CD14-positive monocyte (primary cell): ENCODE data around the gene TGFB2. TPM values are rescaled to one million over a fixed set of nuclear protein-coding genes. Genes with fewer than 3 reads are reported as not detected.

Source experiments
- DNase-seq, 3 donors: peaks; one replicate each; pipeline ENCODE4 v3.0.0-alpha.2; 2011 to 2022
- H2AFZ ChIP-seq: 2 replicates; pipeline ENCODE4 v1.6.0; 2012; ENCODE audit warnings: mild to moderate bottlenecking, low read depth, low read length, inconsistent platforms; ENCODE audit not compliant: insufficient read depth, poor library complexity, severe bottlenecking
- H3K27ac ChIP-seq, 2 donors: 1 replicate in 1 of 2; 2 replicates in 1 of 2; pipeline ENCODE4 v1.5.1; 2012 to 2013; ENCODE audit warnings: low read length in 2 of 2, control low read depth in 1 of 2, inconsistent platforms in 1 of 2, low read depth in 1 of 2, mild to moderate bottlenecking in 1 of 2
- H3K27me3 ChIP-seq, 2 donors: one replicate each; pipeline versions ENCODE4 v1.6.0 to v1.6.1; 2011 to 2013; ENCODE audit warnings: low read length in 2 of 2; ENCODE audit not compliant: control insufficient read depth in 2 of 2, insufficient read depth in 2 of 2
- H3K36me3 ChIP-seq, 2 donors: replicated peaks in 1 of 2; 1 replicate in 1 of 2; 2 replicates in 1 of 2; pipeline versions ENCODE4 v1.5.1 to v1.6.1; 2012 to 2013; ENCODE audit warnings: low read length in 2 of 2, control low read depth in 1 of 2, inconsistent platforms in 1 of 2, mild to moderate bottlenecking in 1 of 2; ENCODE audit not compliant: insufficient read depth in 2 of 2, control insufficient read depth in 1 of 2
- H3K4me1 ChIP-seq, 2 donors: 1 replicate in 1 of 2; 2 replicates in 1 of 2; pipeline versions ENCODE4 v1.5.1 to v1.6.1; 2012 to 2013; ENCODE audit warnings: low read length in 2 of 2, control low read depth in 1 of 2, inconsistent platforms in 1 of 2, mild to moderate bottlenecking in 1 of 2, moderate library complexity in 1 of 2; ENCODE audit not compliant: insufficient read depth in 2 of 2, control insufficient read depth in 1 of 2
- H3K4me2 ChIP-seq: replicated peaks from 2 replicates; pipeline ENCODE3; 2012; ENCODE audit warnings: low read length, moderate library complexity, mild to moderate bottlenecking; ENCODE audit not compliant: poor library complexity, severe bottlenecking; ENCODE audit errors: extremely low read depth
- H3K4me3 ChIP-seq, 3 experiments: fragments of 200-600 bp in 1 of 3; sonication (generic) in 1 of 3; replicated peaks in 1 of 3; 1 replicate in 2 of 3; 2 replicates in 1 of 3; pipeline ENCODE4 v1.5.1; 2011 to 2013; ENCODE audit warnings: low read length in 3 of 3, mild to moderate bottlenecking in 3 of 3, control low read depth in 2 of 3, low read depth in 2 of 3, inconsistent platforms in 1 of 3, moderate library complexity in 1 of 3
- H3K79me2 ChIP-seq: 2 replicates; pipeline ENCODE4 v1.6.0; 2012; ENCODE audit warnings: mild to moderate bottlenecking, control low read depth, inconsistent platforms, low read length, moderate library complexity; ENCODE audit not compliant: insufficient read depth
- H3K9ac ChIP-seq: 2 replicates; pipeline ENCODE4 v1.6.0; 2017; ENCODE audit warnings: low read length, mild to moderate bottlenecking; ENCODE audit not compliant: insufficient read depth, poor library complexity, severe bottlenecking
- H3K9me3 ChIP-seq, 2 donors: replicated peaks in 1 of 2; 1 replicate in 1 of 2; 2 replicates in 1 of 2; pipeline versions ENCODE4 v1.5.1 to v1.6.1; 2012 to 2013; ENCODE audit warnings: low read length in 2 of 2, control low read depth in 1 of 2; ENCODE audit not compliant: control insufficient read depth in 1 of 2, insufficient read depth in 1 of 2
- H4K20me1 ChIP-seq: 2 replicates; pipeline ENCODE4 v1.6.0; 2012; ENCODE audit warnings: mild to moderate bottlenecking, low read length, control low read depth, moderate library complexity; ENCODE audit not compliant: insufficient read depth
- H3K27ac Mint-ChIP-seq, 7 donors: one replicate each; pipeline ENCODE4 v1.8.0; 2020; ENCODE audit warnings: mild to moderate bottlenecking in 7 of 7, mixed read lengths in 7 of 7, moderate library complexity in 6 of 7, inconsistent platforms in 2 of 7
- H3K27me3 Mint-ChIP-seq, 3 donors: one replicate each; pipeline ENCODE4 v1.8.0; 2021 to 2022; ENCODE audit warnings: low read depth in 3 of 3, mild to moderate bottlenecking in 3 of 3, mixed read lengths in 3 of 3, moderate library complexity in 3 of 3, inconsistent platforms in 1 of 3
- H3K36me3 Mint-ChIP-seq, 2 donors: one replicate each; pipeline ENCODE4 v1.8.0; 2020; ENCODE audit warnings: mixed read lengths in 2 of 2, inconsistent platforms in 1 of 2, mild to moderate bottlenecking in 1 of 2
- H3K4me1 Mint-ChIP-seq: one replicate; pipeline ENCODE4 v1.8.0; 2020; ENCODE audit warnings: mild to moderate bottlenecking, mixed read lengths
- H3K4me3 Mint-ChIP-seq, 2 donors: one replicate each; pipeline ENCODE4 v1.8.0; 2020; ENCODE audit warnings: mild to moderate bottlenecking in 2 of 2, mixed read lengths in 2 of 2, moderate library complexity in 1 of 2
- H3K9me3 Mint-ChIP-seq, 7 donors: one replicate each; pipeline ENCODE4 v1.8.0; 2020 to 2022; ENCODE audit warnings: mixed read lengths in 7 of 7, mild to moderate bottlenecking in 6 of 7, moderate library complexity in 6 of 7, inconsistent platforms in 2 of 7
- WGBS: methylation state at CpG from one replicate; pipeline ENCODE4 v1.1.5; 2013; ENCODE audit warnings: missing lambda C conversion rate; ENCODE audit not compliant: insufficient coverage; 5-methylcytosine and 5-hydroxymethylcytosine counted together
- intact Hi-C, 2 donors: fragments of 100-400 bp; cut with micrococcal nuclease; formaldehyde crosslinking; loops; one replicate each; pipeline versions ENCODE4 v1.15.0 to v1.15.1; 2023
- polyA plus RNA-seq, 3 donors: library from polyadenylated mRNA; depleted of rRNA in 1 of 3; unstranded in 2 of 3; stranded (reverse) in 1 of 3; fragments of 300-500 nt in 2 of 3; fragments of >200 nt in 1 of 3; fragmentation: Illumina TruSeq in 2 of 3; gene quantifications; 1 replicate in 2 of 3; 2 replicates in 1 of 3; pipeline ENCODE4 v1.2.3, GENCODE V29; 2012 to 2021
- TF ChIP-seq, protein P1 (sequence below): fragments of 200-600 bp; IDR thresholded peaks from one replicate; pipeline ENCODE4 v1.8.0; 2022; ENCODE audit warnings: antibody characterized with exemption, mild to moderate bottlenecking

TGFB2 gene
- polyA plus RNA-seq, 3 donors, result 0.01 TPM; not detected in 2

DNA sequence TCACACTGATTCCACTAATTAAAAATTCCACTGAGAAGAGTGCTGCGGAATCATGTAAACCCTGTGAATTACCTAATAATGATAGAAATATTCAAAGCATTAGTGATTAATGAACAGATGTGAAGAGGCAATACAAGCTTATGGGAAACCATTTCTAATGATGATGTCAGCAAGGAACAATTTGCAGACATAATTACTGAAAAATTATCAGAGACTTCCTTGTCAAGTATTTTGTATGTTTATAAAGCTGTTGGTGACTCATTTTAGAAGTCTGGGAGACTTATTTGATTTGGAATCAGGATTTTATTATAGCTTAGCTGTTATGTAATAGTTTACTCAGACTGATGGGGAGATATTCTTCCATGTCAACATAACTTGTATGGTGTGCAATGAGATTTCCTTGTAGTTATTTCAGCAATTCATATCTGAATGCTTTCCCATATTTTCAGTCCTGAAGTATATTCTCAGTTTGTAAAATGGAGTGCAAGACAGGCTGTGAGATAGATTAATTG lies 135.5 kb downstream of the TGFB2 start:
- H3K4me3 ChIP-seq, result no peak overlapping the region
- H3K9me3 Mint-ChIP-seq, result peaks cover 0 to 2% (median 0%) of the 10 kb centered on the region in 7 donors
- no peaks in the 10 kb centered on the region for H3K9me3 ChIP-seq
- TF ChIP-seq, protein P1, sequence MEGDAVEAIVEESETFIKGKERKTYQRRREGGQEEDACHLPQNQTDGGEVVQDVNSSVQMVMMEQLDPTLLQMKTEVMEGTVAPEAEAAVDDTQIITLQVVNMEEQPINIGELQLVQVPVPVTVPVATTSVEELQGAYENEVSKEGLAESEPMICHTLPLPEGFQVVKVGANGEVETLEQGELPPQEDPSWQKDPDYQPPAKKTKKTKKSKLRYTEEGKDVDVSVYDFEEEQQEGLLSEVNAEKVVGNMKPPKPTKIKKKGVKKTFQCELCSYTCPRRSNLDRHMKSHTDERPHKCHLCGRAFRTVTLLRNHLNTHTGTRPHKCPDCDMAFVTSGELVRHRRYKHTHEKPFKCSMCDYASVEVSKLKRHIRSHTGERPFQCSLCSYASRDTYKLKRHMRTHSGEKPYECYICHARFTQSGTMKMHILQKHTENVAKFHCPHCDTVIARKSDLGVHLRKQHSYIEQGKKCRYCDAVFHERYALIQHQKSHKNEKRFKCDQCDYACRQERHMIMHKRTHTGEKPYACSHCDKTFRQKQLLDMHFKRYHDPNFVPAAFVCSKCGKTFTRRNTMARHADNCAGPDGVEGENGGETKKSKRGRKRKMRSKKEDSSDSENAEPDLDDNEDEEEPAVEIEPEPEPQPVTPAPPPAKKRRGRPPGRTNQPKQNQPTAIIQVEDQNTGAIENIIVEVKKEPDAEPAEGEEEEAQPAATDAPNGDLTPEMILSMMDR, result no peak
- intact Hi-C loops, result no loop called here
- DNase-seq, result no peak
- no peak overlapping the region for H3K4me2 ChIP-seq
- no peak overlapping the region for H2AFZ ChIP-seq
- no CpG with 5 or more reads among the region's 1 CpG for WGBS
- peaks cover 13% of the 10 kb centered on the region for H3K4me1 Mint-ChIP-seq
- H4K20me1 ChIP-seq, result no peaks in the 10 kb centered on the region
- peaks cover 0 to 2% (median 1%) of the 10 kb centered on the region in 3 donors for H3K27me3 Mint-ChIP-seq
- no peaks in the 10 kb centered on the region for H3K27me3 ChIP-seq
- no peak overlapping the region for H3K27ac Mint-ChIP-seq
- no peaks in the 10 kb centered on the region for H3K36me3 ChIP-seq
- no peak overlapping the region for H3K27ac ChIP-seq
- peaks cover 9 to 11% of the 10 kb centered on the region in 2 donors for H3K4me1 ChIP-seq
- H3K4me3 Mint-ChIP-seq, result no peak overlapping the region
- no peaks in the 10 kb centered on the region for H3K36me3 Mint-ChIP-seq
- no peaks in the 10 kb centered on the region for H3K79me2 ChIP-seq
- no peak overlapping the region for H3K9ac ChIP-seq

DNA sequence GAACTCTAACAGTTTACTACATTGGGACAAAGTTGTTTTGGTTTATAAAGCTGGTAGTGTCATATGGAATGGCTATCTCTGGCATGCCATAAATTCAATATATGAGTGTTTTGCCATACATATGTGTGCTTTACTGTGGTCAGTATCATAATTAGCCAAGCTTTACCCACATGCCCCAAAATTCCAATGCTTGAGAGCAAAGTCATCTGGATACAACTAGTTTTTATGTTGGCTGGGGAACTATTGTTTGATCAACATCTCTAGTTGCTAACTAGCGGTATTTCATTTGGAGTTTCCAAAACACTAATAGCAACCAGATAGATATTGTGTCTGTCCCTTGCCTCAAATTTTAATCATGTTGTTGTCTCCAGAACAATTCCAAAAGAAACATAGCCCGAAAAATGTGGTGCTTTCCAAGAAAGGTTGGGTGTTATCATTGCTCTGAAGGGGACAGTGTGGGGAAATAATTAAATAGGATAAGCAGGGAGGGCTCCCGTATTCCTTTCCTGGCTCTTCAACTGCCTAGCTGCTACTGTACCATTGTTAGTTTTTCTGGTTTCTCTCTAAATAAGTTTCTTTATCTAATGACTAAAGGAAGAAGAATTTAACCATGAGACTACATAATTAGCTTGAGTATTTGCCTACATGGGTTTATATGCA lies 136.1 kb downstream of the TGFB2 start:
- TF ChIP-seq, protein P1, result no peak
- Mint-ChIP-seq H3K27ac (no peak overlapping the region), H3K4me3 (no peak overlapping the region), H3K36me3 (no peaks in the 10 kb centered on the region), H3K9me3 (peaks cover 0 to 2% (median 0%) of the 10 kb centered on the region in 7 donors), H3K27me3 (peaks cover 0 to 2% (median 1%) of the 10 kb centered on the region in 3 donors), H3K4me1 (peaks cover 13% of the 10 kb centered on the region)
- 89% methylated on average over 1 of the region's 3 CpGs for WGBS
- H3K9ac ChIP-seq, result no peak overlapping the region
- H2AFZ ChIP-seq, result no peak overlapping the region
- H3K4me2 ChIP-seq, result no peak overlapping the region
- no peak for DNase-seq
- H3K4me3 ChIP-seq, result no peak overlapping the region
- no peaks in the 10 kb centered on the region for H3K79me2 ChIP-seq
- no peaks in the 10 kb centered on the region for H3K27me3 ChIP-seq
- H3K4me1 ChIP-seq, result peaks cover 9 to 11% of the 10 kb centered on the region in 2 donors
- H3K36me3 ChIP-seq, result no peaks in the 10 kb centered on the region
- intact Hi-C loops, result no loop called here
- no peaks in the 10 kb centered on the region for H4K20me1 ChIP-seq
- no peaks in the 10 kb centered on the region for H3K9me3 ChIP-seq
- H3K27ac ChIP-seq, result no peak overlapping the region
